Thyroid gland (tissue), 4 donors: ENCODE measurements around the gene ASPHD1. TPM values are rescaled to one million over a fixed set of nuclear protein-coding genes. Genes with fewer than 3 reads are reported as not detected.

ENCODE experiments used
- DNase-seq, 2 donors: peaks; one replicate each; pipeline ENCODE4 v3.0.0-alpha.2; 2019
- H3K27ac ChIP-seq, 3 donors: fragments of 200-600 bp; sonication (generic); 1 replicate in 2 of 3; 2 replicates in 1 of 3; pipeline ENCODE4 v1.5.1; 2016 to 2019; ENCODE audit warnings: mild to moderate bottlenecking in 1 of 3, moderate library complexity in 1 of 3
- H3K27me3 ChIP-seq: fragments of 200-600 bp; sonication (generic); one replicate; pipeline ENCODE4 v1.5.1; 2019
- H3K36me3 ChIP-seq, 2 donors: fragments of 200-600 bp; sonication (generic); one replicate each; pipeline ENCODE4 v1.5.1; 2016 to 2019
- H3K4me1 ChIP-seq, 2 donors: fragments of 200-600 bp; sonication (generic); one replicate each; pipeline ENCODE4 v1.5.1; 2017 to 2019
- H3K4me3 ChIP-seq, 3 donors: fragments of 200-600 bp; sonication (generic); replicated peaks in 1 of 3; 1 replicate in 2 of 3; 2 replicates in 1 of 3; pipeline ENCODE4 v1.5.1; 2016; ENCODE audit warnings: mild to moderate bottlenecking in 1 of 3
- H3K9me3 ChIP-seq: fragments of 200-600 bp; sonication (generic); one replicate; pipeline ENCODE4 v1.5.1; 2017
- CTCF ChIP-seq, 6 experiments: fragments of 200-600 bp in 3 of 6; fragments of 450-650 bp in 3 of 6; sonication (generic) in 3 of 6; IDR thresholded peaks; one replicate each; pipeline ENCODE4 v1.5.1; 2016 to 2019; ENCODE audit warnings: antibody characterized with exemption in 6 of 6, mild to moderate bottlenecking in 2 of 6, inconsistent platforms in 1 of 6, moderate library complexity in 1 of 6
- POLR2A ChIP-seq, 2 donors: fragments of 450-650 bp; IDR thresholded peaks; one replicate each; pipeline ENCODE4 v1.6.1; 2017; ENCODE audit warnings: antibody characterized with exemption in 2 of 2, mild to moderate bottlenecking in 2 of 2, moderate library complexity in 1 of 2
- WGBS, 2 donors: methylation state at CpG; one replicate each; pipeline ENCODE4 v1.1.5; 2017; 5-methylcytosine and 5-hydroxymethylcytosine counted together
- intact Hi-C: fragments of 100-400 bp; cut with DNase I; formaldehyde crosslinking; loops from one replicate; pipeline ENCODE4 v1.15.1; 2023
- total RNA-seq, 4 donors: library from RNA; depleted of rRNA; stranded (reverse); fragments of >200 nt; gene quantifications; one replicate each; pipeline ENCODE4 v1.2.3, GENCODE V29; 2016

The ASPHD1 gene
- total RNA-seq, 4 donors from 2014 or later = not detected

GRCh38 chr16:29871822-29872546 lies 28.3 kb upstream of the ASPHD1 start:
- no peak overlapping the region for H3K4me3 ChIP-seq
- intact Hi-C loops = no loop called here
- H3K27me3 ChIP-seq = peaks cover 7% of the 10 kb centered on the region
- H3K27ac ChIP-seq = no peak overlapping the region
- WGBS, 2 donors = 84 to 92% methylated on average over 13 to 15 of the region's 16 CpGs
- DNase-seq = no peak
- no peaks in the 10 kb centered on the region for H3K9me3 ChIP-seq
- peaks cover 0 to 7% of the 10 kb centered on the region in 2 donors for H3K4me1 ChIP-seq
- TF ChIP-seq POLR2A (IDR thresholded peaks at IDR 0.05) (no peak), CTCF (IDR thresholded peaks at IDR 0.05) (no peak)
- no peaks in the 10 kb centered on the region for H3K36me3 ChIP-seq

GRCh38 chr16:29873319-29873718 lies 27.0 kb upstream of the ASPHD1 start:
- 69 to 91% methylated on average over 4 to 10 of the region's 26 CpGs for WGBS, 2 donors
- Histone ChIP-seq H3K4me1 (peaks cover 0 to 7% of the 10 kb centered on the region in 2 donors), H3K27me3 (peaks cover 14% of the 10 kb centered on the region), H3K9me3 (no peaks in the 10 kb centered on the region), H3K4me3 (no peak overlapping the region), H3K27ac (no peak overlapping the region), H3K36me3 (no peaks in the 10 kb centered on the region)
- DNase-seq = no peak
- TF ChIP-seq CTCF (IDR thresholded peaks at IDR 0.05) (no peak), POLR2A (IDR thresholded peaks at IDR 0.05) (no peak)
- intact Hi-C loops = no loop called here

GRCh38 chr16:29875206-29875605 lies 25.1 kb upstream of the ASPHD1 start:
- TF ChIP-seq CTCF (IDR thresholded peaks at IDR 0.05) (no peak), POLR2A (IDR thresholded peaks at IDR 0.05) (no peak)
- H3K36me3 ChIP-seq = no peaks in the 10 kb centered on the region
- no peak overlapping the region for H3K4me3 ChIP-seq
- intact Hi-C loops = no loop called here
- peaks cover 14% of the 10 kb centered on the region for H3K27me3 ChIP-seq
- DNase-seq = no peak
- H3K9me3 ChIP-seq = no peaks in the 10 kb centered on the region
- 93 to 100% methylated on average over 4 to 5 of the region's 6 CpGs for WGBS, 2 donors
- H3K4me1 ChIP-seq = peaks cover 0 to 7% of the 10 kb centered on the region in 2 donors
- no peak overlapping the region for H3K27ac ChIP-seq

GRCh38 chr16:29876217-29876593 lies 24.1 kb upstream of the ASPHD1 start:
- Histone ChIP-seq H3K36me3 (no peaks in the 10 kb centered on the region), H3K4me3 (no peak overlapping the region), H3K27me3 (peaks cover 14% of the 10 kb centered on the region), H3K27ac (no peak overlapping the region), H3K9me3 (no peaks in the 10 kb centered on the region), H3K4me1 (peaks cover 0 to 7% of the 10 kb centered on the region in 2 donors)
- TF ChIP-seq POLR2A (IDR thresholded peaks at IDR 0.05) = no peak
- TF ChIP-seq CTCF (IDR thresholded peaks at IDR 0.05) = no peak
- DNase-seq = no peak
- intact Hi-C loops = no loop called here
- WGBS, 2 donors = 14 to 17% methylated on average over 18 of the region's 18 CpGs

- Histone ChIP-seq H3K4me3 (no peak overlapping the region), H3K9me3 (no peaks in the 10 kb centered on the region), H3K36me3 (no peaks in the 10 kb centered on the region), H3K27ac (no peak overlapping the region), H3K27me3 (peaks cover 14% of the 10 kb centered on the region), H3K4me1 (peaks cover 0 to 7% of the 10 kb centered on the region in 2 donors)
- no peak for DNase-seq
- TF ChIP-seq POLR2A (IDR thresholded peaks at IDR 0.05) (no peak), CTCF (IDR thresholded peaks at IDR 0.05) (no peak)
- intact Hi-C loops = no loop called here
- WGBS, 2 donors = 3 to 7% methylated on average over 22 to 29 of the region's 45 CpGs
Measured at GRCh38 chr16:29876594-29877249, 23.6 kb upstream of the ASPHD1 start.
